Stomach smooth muscle (tissue), 2 donors: ENCODE results near the gene TENM4.
"Not testable (repeated sequence)": the region's sequence is repeated elsewhere in the genome, so short reads cannot be mapped to it uniquely, and the experiment has no call there.

Experiments used
- H3K27ac ChIP-seq: one replicate; pipeline ENCODE4 v1.7.0; 2013; ENCODE audit warnings: mild to moderate bottlenecking, low read length, inconsistent platforms
- H3K27me3 ChIP-seq, 2 donors: one replicate each; pipeline ENCODE4 v1.7.0; 2013; ENCODE audit warnings: low read length in 2 of 2; ENCODE audit not compliant: insufficient read depth in 2 of 2, control insufficient read depth in 1 of 2
- H3K36me3 ChIP-seq, 2 donors: one replicate each; pipeline ENCODE4 v1.7.0; 2013; ENCODE audit warnings: low read length in 2 of 2; ENCODE audit not compliant: control insufficient read depth in 2 of 2, insufficient read depth in 2 of 2
- H3K4me1 ChIP-seq: one replicate; pipeline ENCODE4 v1.7.0; 2013; ENCODE audit warnings: low read length; ENCODE audit not compliant: control insufficient read depth, insufficient read depth
- H3K4me3 ChIP-seq, 2 donors: one replicate each; pipeline ENCODE4 v1.7.0; 2013; ENCODE audit warnings: low read length in 2 of 2
- H3K9ac ChIP-seq, 2 donors: one replicate each; pipeline ENCODE4 v1.7.0; 2013; ENCODE audit warnings: low read length in 2 of 2, mild to moderate bottlenecking in 1 of 2
- H3K9me3 ChIP-seq, 2 donors: one replicate each; pipeline ENCODE4 v1.7.0; 2013; ENCODE audit warnings: low read length in 2 of 2; ENCODE audit not compliant: control insufficient read depth in 2 of 2
- donor health status: healthy.
- donor health status: Pancreatic carcinoma.

TENM4 gene

DNA sequence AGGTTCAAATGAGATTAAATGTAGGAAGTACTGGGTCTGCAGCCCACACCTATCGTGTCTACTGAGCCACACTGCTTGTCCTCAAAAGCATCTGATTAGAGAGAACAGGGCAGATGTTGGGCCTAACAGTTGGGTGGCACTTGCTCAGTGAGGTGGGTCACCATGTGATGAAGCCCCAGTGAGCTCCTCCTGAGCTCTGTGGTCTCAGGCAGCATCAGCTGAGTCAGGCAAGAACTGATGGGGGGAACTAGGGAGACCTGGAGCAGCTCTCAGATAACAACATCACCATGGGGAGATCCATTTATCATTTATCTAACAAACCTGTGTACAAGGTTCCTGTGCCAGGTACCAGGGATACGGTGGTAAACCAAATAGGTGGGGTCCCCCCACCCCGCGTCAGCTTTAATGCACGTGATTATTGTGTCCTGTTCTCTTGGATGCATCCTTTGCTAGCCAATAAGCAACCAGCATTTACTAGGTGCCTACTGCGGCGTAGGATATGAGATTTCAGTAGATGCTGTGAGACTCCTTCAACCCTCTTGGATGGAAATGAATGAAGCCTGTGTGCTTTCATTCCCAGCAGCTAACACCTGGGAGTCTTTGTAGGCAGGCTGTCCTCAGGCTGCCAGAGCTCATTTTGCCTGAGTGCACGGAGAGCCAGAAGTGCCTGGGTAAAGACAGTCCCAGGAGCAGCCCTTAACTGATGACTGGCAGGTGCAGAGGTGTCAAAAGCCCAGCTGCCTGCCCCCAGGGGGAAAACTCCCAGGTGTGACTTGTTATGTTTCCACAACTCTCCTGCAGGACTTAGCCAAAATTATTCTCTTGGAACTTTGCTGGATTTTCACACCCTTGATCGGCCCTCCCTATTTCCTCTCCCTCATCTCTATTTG is 792.6 kb downstream of the TENM4 start:
- Histone ChIP-seq H3K9me3 (no peaks in the 10 kb centered on the region), H3K9ac (no peak overlapping the region), H3K36me3 (no peaks in the 10 kb centered on the region), H3K27me3 (peaks cover 0 to 5% of the 10 kb centered on the region in 2 donors), H3K4me3 (no peak overlapping the region), H3K27ac (no peak overlapping the region), H3K4me1 (no peaks in the 10 kb centered on the region)

DNA sequence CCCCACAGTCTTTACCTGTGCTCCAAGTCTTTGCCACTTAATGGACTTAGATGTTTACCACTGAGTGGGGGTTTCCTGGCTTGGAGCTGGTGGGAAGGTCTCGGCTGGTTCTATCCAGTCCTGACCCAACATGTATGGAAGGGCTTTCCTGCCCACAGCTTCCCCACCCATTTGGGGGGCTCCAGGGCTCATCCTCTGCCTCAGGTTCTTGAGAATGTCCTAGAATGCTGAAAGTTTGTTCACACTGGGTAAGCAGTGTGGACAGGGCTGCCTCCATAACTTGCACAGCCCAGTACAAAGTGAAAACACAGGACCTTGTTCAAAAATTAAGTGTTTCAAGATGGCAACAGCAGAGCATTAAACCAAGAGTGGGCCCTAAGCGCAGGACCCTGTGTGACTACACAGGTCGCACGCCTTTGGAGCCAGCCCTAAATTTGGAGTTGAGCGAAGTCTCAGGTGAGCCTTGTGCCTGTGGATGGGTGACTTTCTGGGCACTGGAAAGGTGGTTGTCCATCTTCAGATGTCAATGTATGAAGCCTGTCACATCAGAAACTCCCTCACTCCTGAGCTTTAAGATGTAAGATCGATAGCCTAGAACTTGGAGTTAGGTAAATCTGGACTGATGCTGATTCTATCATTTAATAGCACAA is 793.4 kb downstream of the TENM4 start:
- no peak overlapping the region for H3K27ac ChIP-seq
- H3K4me3 ChIP-seq, result no peak overlapping the region
- H3K27me3 ChIP-seq, result peaks cover 0 to 5% of the 10 kb centered on the region in 2 donors
- H3K4me1 ChIP-seq, result no peaks in the 10 kb centered on the region
- H3K9ac ChIP-seq, result no peak overlapping the region
- H3K9me3 ChIP-seq, result no peaks in the 10 kb centered on the region
- H3K36me3 ChIP-seq, result no peaks in the 10 kb centered on the region

DNA sequence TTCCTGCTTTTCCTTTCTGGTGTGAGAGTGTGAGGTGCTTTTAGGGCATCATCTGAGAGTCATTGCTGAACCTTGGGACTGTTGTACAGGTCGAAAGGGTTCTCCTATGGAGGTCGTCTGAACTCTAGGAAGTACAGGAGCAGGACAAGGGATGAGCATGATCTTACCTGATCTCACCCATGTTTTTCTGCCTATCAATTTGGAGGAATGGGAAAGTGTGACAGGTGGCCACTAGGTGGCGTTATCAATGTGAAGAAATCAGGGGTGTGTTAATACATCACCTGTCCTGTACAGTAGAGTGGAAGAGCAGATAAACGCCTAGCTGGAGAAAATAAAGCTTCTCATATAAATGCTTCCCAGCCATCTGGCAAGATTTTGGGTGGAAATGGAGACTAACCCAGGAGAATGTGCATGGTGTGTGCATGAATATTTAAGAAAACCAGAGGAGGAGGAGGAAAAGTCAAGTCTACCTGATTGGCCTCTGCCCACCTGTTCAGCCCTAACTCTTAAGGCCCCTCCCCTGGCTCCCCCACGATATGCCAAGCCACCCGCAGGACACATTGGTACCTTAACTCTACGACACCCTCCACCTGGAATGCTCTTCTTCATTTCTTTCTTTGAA is 794.2 kb downstream of the TENM4 start:
- no peak overlapping the region for H3K27ac ChIP-seq
- H3K4me3 ChIP-seq, result no peak overlapping the region
- H3K4me1 ChIP-seq, result no peaks in the 10 kb centered on the region
- no peaks in the 10 kb centered on the region for H3K36me3 ChIP-seq
- H3K27me3 ChIP-seq, result peaks cover 0 to 5% of the 10 kb centered on the region in 2 donors
- H3K9ac ChIP-seq, result no peak overlapping the region
- no peaks in the 10 kb centered on the region for H3K9me3 ChIP-seq

DNA sequence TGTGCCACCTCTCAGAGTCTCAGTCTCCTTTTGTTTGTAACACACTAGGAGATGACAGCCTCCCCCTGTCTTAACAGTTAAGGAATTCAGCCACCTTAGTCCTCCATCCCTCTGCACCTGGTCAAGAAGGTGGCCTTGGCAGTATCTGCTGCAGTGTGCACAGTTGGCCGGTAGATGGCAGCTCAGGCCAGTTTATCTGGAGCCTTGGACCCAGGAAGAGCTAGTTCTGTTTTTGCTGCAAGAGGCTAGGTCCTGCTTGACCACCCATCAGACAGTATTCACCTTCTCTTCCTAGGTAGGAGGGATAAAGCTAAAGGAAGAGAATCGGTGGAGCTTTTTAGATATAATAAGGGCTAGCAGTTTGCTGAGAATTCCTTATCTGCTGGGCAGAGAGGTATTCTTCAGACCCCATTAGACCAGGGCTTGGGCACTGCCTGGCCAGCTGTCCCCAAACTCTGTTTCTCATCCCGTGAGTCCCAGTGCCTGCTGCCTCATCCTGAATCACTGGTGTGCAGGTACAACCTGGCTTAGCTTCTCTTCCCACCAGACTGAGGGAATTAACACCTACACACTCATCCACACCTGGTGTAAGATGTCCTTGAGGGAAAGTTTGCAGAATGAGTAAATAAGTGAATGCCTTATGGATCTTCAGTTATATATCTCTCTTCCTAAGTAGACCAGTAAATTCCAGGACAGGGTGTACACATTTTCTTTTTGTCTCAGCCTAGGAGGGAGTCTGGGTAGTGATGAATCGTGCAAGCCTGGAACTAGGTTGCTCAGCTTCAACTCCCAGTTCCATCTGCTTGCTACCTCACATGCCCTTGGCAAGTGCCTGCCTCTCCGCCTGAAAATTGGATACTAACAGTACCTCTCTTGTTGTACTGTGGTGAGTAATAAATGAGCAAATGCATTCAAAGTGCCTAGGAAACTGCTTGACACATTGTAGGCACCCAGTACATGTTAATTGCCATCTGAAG is 795.3 kb downstream of the TENM4 start:
- Histone ChIP-seq H3K4me1 (no peaks in the 10 kb centered on the region), H3K27me3 (peaks cover 0 to 5% of the 10 kb centered on the region in 2 donors), H3K9ac (no peak overlapping the region), H3K27ac (no peak overlapping the region), H3K4me3 (no peak overlapping the region), H3K9me3 (no peaks in the 10 kb centered on the region), H3K36me3 (no peaks in the 10 kb centered on the region)

DNA sequence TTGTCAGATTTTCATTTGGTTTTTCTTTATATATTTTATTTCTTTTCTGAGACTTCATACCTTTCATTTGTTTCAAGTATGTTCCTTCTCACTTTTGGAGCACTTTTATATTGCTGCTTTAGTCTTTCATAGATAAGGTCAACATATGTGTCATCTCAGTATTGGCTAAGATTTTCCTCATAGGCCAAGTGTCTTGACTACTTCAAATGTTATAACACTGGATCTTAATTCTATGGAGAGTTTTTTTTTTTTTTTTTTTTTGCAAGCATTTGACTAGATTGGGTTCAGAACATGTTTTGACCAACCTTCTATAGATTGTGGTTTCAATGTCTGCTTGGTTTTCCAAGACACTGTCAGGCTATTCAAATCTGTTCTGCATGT is 797.2 kb downstream of the TENM4 start:
- Histone ChIP-seq H3K27ac (no peak overlapping the region), H3K36me3 (no peaks in the 10 kb centered on the region), H3K27me3 (peaks cover 0 to 5% of the 10 kb centered on the region in 2 donors), H3K9me3 (no peaks in the 10 kb centered on the region), H3K4me1 (no peaks in the 10 kb centered on the region), H3K4me3 (no peak overlapping the region), H3K9ac (no peak overlapping the region)

DNA sequence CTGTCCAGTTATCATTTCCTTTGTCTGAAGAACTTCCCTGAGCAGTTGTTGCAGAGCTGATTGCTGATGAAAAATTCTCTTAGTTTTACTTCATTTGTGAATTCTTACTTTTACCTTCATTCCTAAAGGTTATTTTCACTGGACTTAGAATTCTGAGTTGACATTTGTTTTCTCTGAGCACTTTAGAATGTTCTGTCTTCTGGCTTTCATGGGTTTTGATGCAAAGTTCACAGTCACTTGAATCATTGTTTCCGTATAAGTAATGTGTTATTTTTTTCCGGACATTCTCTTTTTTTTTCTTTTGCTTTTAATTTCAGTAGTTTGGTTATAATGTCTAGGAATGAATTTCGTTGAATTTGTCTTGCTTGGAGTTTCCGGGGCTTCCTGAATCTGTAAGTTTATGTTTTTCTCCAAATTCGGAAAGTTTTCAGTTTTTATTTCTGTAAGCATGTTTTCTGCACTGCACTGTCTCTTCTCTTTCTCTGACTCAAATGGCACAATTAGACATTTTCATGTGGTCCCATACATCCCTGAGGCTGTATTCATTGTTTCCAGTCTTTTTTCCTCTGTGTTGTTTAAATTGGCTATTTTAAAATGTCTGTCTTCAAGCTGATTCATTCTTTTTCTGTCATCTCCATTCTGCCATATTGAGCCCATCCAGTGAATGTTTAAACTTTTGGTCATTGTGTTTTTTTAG is 797.7 kb downstream of the TENM4 start:
- Histone ChIP-seq H3K36me3 (no peaks in the 10 kb centered on the region), H3K27ac (no peak overlapping the region), H3K4me1 (no peaks in the 10 kb centered on the region), H3K9ac (no peak overlapping the region), H3K27me3 (peaks cover 0 to 5% of the 10 kb centered on the region in 2 donors), H3K9me3 (no peaks in the 10 kb centered on the region), H3K4me3 (no peak overlapping the region)

DNA sequence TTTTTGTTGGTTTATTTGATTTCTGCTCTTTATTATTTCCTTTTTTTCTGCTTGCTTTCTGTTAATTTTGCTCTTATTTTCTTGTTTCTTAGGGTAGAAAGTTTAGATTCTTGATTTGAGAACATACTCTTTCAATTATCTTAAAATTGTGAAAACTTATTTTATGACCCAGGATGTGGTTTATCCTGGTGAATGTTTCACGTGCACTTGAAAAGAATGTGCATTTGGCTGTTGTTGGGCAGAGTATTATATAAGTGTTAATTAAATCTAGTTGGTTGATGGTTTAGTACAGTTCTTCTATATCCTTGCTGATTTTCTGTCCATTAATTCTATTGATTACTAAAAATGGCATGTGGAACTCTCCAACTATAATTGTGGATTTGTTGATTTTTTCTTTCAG is 799.3 kb downstream of the TENM4 start:
- H3K4me3 ChIP-seq, result no peak overlapping the region
- H3K9ac ChIP-seq, result no peak overlapping the region
- no peaks in the 10 kb centered on the region for H3K36me3 ChIP-seq
- H3K9me3 ChIP-seq, result no peaks in the 10 kb centered on the region
- no peaks in the 10 kb centered on the region for H3K27me3 ChIP-seq
- H3K27ac ChIP-seq, result no peak overlapping the region
- no peaks in the 10 kb centered on the region for H3K4me1 ChIP-seq

DNA sequence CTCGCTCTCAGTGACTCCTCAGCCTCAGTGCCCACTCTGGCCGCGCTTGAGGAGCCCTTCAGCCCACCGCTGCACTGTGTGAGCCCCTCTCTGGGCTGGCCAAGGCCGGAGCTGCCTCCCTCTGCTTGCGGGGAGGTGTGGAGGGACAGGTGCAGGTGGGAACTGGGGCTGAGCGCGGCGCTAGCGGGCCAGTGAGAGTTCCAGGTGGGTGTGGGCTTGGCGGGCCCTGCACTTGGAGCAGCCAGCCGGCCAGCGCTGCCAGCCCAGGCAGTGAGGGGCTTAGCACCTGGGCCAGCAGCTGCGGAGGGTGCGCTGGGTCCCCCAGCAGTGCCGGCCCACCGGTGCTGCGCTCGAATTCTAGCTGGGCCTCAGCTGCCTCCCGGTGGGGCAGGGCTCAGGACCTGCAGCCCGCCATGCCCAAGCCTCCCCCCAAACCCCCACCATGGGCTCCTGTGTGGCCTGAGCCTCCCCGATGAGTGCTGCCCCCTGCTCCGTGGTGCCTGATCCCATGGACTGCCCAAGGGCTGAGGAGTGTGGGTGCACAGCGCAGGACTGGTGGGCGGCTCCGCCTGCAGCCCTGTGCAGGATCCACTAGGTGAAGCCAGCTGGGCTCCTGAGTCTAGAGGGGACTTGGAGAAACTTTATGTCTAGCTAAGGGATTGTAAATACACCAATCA is 802.0 kb downstream of the TENM4 start:
- no peak overlapping the region for H3K9ac ChIP-seq
- H3K27me3 ChIP-seq, result no peaks in the 10 kb centered on the region
- H3K27ac ChIP-seq, result no peak overlapping the region
- H3K4me1 ChIP-seq, result no peaks in the 10 kb centered on the region
- H3K9me3 ChIP-seq, result no peaks in the 10 kb centered on the region
- H3K4me3 ChIP-seq, result no peak overlapping the region
- no peaks in the 10 kb centered on the region for H3K36me3 ChIP-seq

DNA sequence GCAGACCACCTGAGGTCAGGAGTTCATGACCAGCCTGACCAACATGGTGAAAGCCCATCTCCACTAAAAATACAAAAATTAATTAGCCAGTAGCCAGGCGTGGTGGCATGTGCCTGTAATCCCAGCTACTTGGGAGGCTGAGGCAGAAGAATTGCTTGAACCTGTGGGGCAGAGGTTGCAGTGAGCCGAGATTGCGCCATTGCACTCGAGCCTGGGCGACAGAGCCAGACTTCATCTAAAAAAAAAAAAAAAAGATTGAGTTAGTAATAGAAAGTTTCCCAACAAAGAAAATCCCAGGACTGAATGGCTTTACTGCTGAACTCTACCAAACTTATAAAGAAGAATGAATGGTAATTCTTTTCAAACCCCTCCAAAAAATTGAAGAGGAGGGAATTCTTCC is 803.3 kb downstream of the TENM4 start:
- H3K4me1 ChIP-seq, H3K36me3 ChIP-seq, H3K9me3 ChIP-seq, H3K27me3 ChIP-seq, H3K4me3 ChIP-seq, H3K27ac ChIP-seq, H3K9ac ChIP-seq: not testable (repeated sequence)
